Heart left ventricle (tissue), 13 donors: ENCODE data around the gene ADH1C.

ENCODE experiments used
- CTCF ChIP-seq, 12 donors: fragments of 200-600 bp; sonication (generic) in 4 of 12; IDR thresholded peaks; one replicate each; pipeline versions ENCODE4 v1.5.0 to v1.8.0; 2018 to 2022; ENCODE audit warnings: antibody characterized with exemption in 12 of 12, mild to moderate bottlenecking in 5 of 12
- POLR2A ChIP-seq, 2 donors: fragments of 450-650 bp; IDR thresholded peaks; one replicate each; pipeline ENCODE4 v1.6.1; 2017; ENCODE audit warnings: antibody characterized with exemption in 2 of 2, mild to moderate bottlenecking in 2 of 2, moderate library complexity in 2 of 2
- donor health status: ischemic (EF 13 %, LVEDD 7.1; RV severe dilation, severe dysfunction).
- donor health status: DM: no; HTN: yes; CAD: no.
- donor health status: DM: no; HTN: no; CAD: no.
- donor health status: ischemic (EF 25% LVEDD 6.9; RV normal size, moderate dysfunction).
- donor health status: ischemic (EF 25% LVEDD 5.7; RV mildly dilated, moderate dysfunction).
- donor health status: ischemic (EF 35%, LVEDD 5.7; RV mildly dilated, moderate dysfunction).
- donor health status: nonischemic (EF 11% LVEDD 7.7; RV severe dilation, severe dysfunction).
- donor health status: DM: yes; HTN: yes; CAD: no.
- donor health status: PGD.
- donor health status: ischemic (EF 29% LVEDD 5.4; RV normal size, mild dysfunction).
- donor health status: nonischemic (EF 23%, LVEDD 6.1; RV moderate dilation, normal function).

DNA sequence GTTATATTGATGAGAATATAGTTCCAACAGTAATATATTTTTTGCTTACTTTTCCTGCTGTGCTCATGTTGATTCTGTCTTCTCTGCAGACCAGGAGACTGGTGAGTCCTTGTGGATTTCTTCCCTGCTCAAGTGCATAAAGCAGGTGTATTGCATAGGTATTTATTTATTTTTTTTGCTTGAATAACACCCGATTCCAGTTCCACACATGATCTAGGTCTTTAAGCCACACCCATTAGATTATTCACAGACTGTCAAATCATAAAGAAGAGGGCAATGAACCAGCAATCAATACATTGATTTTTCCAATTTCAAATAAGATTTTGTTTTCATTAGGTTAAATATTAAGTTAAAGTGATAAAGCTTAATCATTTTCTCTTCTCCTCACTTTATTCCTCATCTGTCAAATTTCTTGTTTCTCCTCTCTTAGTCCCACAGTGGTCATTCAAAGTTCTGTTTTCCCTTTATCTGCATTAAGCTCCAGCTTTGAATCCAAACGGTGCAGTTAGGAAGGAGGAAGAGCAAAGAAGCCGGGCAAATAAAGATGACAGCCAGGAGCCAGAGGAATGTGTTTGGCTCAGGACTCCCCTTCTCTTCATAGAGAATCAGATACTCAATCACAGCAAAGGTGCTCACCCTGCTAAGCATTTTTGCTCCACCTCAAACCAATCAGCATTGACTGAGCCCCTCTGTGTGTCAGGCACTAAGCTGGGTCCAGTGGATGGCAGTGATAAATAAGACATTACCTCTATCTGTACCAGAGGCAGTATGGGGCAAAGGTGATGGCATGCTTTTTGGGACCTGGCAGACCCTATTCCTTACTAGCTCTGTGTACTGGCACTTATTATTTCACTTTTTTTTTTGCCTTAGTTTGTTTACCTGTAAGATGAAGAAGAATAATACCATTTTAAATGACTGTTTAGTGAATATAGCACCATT is 61.4 kb downstream of the ADH1C start, which contains the start of gene ADH1A:
- TF ChIP-seq CTCF (IDR thresholded peaks at IDR 0.05) (no peak), POLR2A (IDR thresholded peaks at IDR 0.05) (no peak)
